Suprapubic skin (tissue), 3 donors: ENCODE data around the gene TUBG1.

ENCODE experiments used
- POLR2A ChIP-seq, 2 donors: fragments of 450-650 bp; IDR thresholded peaks; one replicate each; pipeline ENCODE4 v1.6.1; 2017; ENCODE audit warnings: antibody characterized with exemption in 2 of 2, mild to moderate bottlenecking in 2 of 2, moderate library complexity in 2 of 2
- TF ChIP-seq, protein P1 (sequence below), 2 donors: fragments of 200-600 bp in 1 of 2; fragments of 450-650 bp in 1 of 2; sonication (generic) in 1 of 2; IDR thresholded peaks; one replicate each; pipeline ENCODE4 v1.5.1; 2016 to 2019; ENCODE audit warnings: antibody characterized with exemption in 2 of 2, mild to moderate bottlenecking in 1 of 2, moderate library complexity in 1 of 2

DNA sequence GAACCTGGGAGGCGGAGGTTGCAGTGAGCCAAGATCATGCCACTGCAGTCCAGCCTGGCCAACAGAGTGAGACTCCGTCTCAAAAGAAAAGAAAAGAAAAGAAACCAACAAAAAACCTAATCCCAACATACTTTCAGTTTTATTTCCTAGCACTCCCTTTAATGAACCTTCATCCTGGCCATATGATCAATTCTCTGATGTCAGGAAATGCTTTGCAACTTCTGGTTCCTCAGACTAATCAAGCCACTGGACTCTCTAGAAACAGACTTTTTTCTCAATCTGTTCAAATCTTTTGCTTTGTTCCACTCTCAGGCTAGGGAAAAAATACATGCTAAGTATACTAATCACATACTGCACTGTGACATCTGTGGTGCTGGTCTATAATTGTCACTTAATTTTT lies 18.6 kb upstream of the TUBG1 start:
- no peak for TF ChIP-seq POLR2A (IDR thresholded peaks at IDR 0.05)
- TF ChIP-seq, protein P1, sequence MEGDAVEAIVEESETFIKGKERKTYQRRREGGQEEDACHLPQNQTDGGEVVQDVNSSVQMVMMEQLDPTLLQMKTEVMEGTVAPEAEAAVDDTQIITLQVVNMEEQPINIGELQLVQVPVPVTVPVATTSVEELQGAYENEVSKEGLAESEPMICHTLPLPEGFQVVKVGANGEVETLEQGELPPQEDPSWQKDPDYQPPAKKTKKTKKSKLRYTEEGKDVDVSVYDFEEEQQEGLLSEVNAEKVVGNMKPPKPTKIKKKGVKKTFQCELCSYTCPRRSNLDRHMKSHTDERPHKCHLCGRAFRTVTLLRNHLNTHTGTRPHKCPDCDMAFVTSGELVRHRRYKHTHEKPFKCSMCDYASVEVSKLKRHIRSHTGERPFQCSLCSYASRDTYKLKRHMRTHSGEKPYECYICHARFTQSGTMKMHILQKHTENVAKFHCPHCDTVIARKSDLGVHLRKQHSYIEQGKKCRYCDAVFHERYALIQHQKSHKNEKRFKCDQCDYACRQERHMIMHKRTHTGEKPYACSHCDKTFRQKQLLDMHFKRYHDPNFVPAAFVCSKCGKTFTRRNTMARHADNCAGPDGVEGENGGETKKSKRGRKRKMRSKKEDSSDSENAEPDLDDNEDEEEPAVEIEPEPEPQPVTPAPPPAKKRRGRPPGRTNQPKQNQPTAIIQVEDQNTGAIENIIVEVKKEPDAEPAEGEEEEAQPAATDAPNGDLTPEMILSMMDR (IDR thresholded peaks at IDR 0.05) = no peak
